ENCODE measurements around the gene BNC2. TPM values are rescaled to one million over a fixed set of nuclear protein-coding genes. Genes with fewer than 3 reads are reported as not detected.

Gene BNC2
- total RNA-seq, 1 experiment from 2014 or later, result not detected

DNA sequence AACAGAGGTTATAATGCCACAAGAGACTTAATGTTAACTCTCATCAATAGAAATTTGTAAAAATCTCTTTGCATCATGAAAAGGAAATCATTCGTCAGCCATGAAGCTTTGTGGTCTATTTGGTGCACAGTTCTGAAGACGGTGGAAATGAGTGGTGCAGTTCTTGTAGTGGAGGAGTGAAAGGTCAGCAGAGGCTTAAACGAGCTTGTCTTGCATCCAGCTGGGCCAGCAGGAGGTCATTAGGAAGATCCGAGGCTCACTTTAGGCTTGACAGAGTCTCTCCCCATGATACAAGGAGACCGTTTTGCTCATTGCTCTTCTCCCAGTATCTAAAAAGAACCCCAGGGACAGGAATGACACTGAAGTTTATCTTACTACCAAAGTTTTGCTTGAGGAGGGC is 440.8 kb downstream of the BNC2 start:
- DNase-seq, result no peak
- no peaks in the 10 kb centered on the region for H3K27me3 Mint-ChIP-seq (ENCODE audit: unreplicated experiment)
- no TSS peak for BruUV-seq (replicated peaks)
- no peak overlapping the region for H3K4me3 Mint-ChIP-seq (ENCODE audit: low read depth, unreplicated experiment)
- no peaks in the 10 kb centered on the region for H3K4me1 Mint-ChIP-seq (ENCODE audit: low read depth, unreplicated experiment)
- intact Hi-C loops (cut with micrococcal nuclease; ENCODE audit: unreplicated experiment), result no loop called here
- TF ChIP-seq, protein P1, sequence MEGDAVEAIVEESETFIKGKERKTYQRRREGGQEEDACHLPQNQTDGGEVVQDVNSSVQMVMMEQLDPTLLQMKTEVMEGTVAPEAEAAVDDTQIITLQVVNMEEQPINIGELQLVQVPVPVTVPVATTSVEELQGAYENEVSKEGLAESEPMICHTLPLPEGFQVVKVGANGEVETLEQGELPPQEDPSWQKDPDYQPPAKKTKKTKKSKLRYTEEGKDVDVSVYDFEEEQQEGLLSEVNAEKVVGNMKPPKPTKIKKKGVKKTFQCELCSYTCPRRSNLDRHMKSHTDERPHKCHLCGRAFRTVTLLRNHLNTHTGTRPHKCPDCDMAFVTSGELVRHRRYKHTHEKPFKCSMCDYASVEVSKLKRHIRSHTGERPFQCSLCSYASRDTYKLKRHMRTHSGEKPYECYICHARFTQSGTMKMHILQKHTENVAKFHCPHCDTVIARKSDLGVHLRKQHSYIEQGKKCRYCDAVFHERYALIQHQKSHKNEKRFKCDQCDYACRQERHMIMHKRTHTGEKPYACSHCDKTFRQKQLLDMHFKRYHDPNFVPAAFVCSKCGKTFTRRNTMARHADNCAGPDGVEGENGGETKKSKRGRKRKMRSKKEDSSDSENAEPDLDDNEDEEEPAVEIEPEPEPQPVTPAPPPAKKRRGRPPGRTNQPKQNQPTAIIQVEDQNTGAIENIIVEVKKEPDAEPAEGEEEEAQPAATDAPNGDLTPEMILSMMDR (IDR thresholded peaks at IDR 0.05; ENCODE audit: unreplicated experiment), result no peak
- CTCF ChIA-PET, result no interaction called here
- H3K27ac Mint-ChIP-seq (ENCODE audit: unreplicated experiment), result no peak overlapping the region
- H3K9me3 Mint-ChIP-seq (ENCODE audit: low read depth, unreplicated experiment), result no peaks in the 10 kb centered on the region
- H3K36me3 Mint-ChIP-seq (ENCODE audit: insufficient read depth, unreplicated experiment), result no peaks in the 10 kb centered on the region

DNA sequence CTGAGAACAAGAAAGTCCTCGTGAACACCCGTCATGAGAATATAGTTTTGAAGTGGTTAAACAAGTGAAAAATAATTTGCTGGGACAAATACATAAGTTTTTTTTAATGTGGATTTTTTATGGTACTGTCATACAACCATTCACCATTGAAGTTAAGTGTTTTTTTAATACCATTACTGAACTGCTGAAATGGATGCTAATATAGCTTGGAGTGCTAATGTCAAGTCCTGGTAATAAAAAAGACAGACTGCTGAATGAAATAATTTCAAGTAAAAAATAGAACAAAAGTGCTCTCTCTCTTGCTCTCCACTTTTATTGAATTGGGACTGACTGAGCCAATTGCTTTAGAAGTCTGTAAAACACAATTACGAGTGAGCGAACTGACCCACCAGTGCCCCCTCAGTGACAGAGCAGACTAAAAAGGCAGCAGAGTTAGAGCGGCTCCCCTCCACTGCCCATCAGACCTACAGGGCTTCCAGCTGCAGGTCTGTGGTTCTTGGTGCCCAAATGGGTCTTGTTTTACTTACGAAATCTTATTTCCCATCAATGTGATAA is 442.5 kb downstream of the BNC2 start:
- intact Hi-C loops (cut with micrococcal nuclease; ENCODE audit: unreplicated experiment), result no loop called here
- H3K27me3 Mint-ChIP-seq (ENCODE audit: unreplicated experiment), result no peaks in the 10 kb centered on the region
- no peak for DNase-seq
- CTCF ChIA-PET, result no interaction called here
- H3K9me3 Mint-ChIP-seq (ENCODE audit: low read depth, unreplicated experiment), result no peaks in the 10 kb centered on the region
- H3K27ac Mint-ChIP-seq (ENCODE audit: unreplicated experiment), result no peak overlapping the region
- H3K4me3 Mint-ChIP-seq (ENCODE audit: low read depth, unreplicated experiment), result no peak overlapping the region
- no TSS peak for BruUV-seq (replicated peaks)
- TF ChIP-seq, protein P1 (IDR thresholded peaks at IDR 0.05; ENCODE audit: unreplicated experiment), result no peak
- no peaks in the 10 kb centered on the region for H3K4me1 Mint-ChIP-seq (ENCODE audit: low read depth, unreplicated experiment)
- no peaks in the 10 kb centered on the region for H3K36me3 Mint-ChIP-seq (ENCODE audit: insufficient read depth, unreplicated experiment)

DNA sequence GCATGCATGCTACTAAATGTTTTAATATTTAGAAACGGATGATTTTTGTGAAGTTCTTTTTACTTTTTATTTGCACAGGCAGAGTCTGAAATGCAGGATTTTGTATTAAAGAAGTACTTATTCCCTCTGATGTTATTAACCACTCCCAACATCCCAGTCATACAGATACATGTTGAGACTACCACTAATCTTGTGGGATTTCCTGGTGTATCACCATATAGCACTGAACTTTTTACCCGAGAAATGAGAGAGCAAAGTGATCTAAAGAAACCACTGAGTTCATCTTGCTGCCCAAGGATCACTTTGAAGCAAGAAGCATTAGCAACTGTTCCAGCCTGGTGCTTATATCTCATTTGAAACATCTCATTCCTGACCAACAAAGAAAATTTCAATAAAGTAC is 443.8 kb downstream of the BNC2 start:
- Mint-ChIP-seq H3K27ac (ENCODE audit: unreplicated experiment) (no peak overlapping the region), H3K4me1 (ENCODE audit: low read depth, unreplicated experiment) (no peaks in the 10 kb centered on the region), H3K27me3 (ENCODE audit: unreplicated experiment) (no peaks in the 10 kb centered on the region), H3K36me3 (ENCODE audit: insufficient read depth, unreplicated experiment) (no peaks in the 10 kb centered on the region), H3K9me3 (ENCODE audit: low read depth, unreplicated experiment) (no peaks in the 10 kb centered on the region), H3K4me3 (ENCODE audit: low read depth, unreplicated experiment) (no peak overlapping the region)
- CTCF ChIA-PET, result no interaction called here
- TF ChIP-seq, protein P1 (IDR thresholded peaks at IDR 0.05; ENCODE audit: unreplicated experiment), result no peak
- no peak for DNase-seq
- intact Hi-C loops (cut with micrococcal nuclease; ENCODE audit: unreplicated experiment), result no loop called here
- no TSS peak for BruUV-seq (replicated peaks)

DNA sequence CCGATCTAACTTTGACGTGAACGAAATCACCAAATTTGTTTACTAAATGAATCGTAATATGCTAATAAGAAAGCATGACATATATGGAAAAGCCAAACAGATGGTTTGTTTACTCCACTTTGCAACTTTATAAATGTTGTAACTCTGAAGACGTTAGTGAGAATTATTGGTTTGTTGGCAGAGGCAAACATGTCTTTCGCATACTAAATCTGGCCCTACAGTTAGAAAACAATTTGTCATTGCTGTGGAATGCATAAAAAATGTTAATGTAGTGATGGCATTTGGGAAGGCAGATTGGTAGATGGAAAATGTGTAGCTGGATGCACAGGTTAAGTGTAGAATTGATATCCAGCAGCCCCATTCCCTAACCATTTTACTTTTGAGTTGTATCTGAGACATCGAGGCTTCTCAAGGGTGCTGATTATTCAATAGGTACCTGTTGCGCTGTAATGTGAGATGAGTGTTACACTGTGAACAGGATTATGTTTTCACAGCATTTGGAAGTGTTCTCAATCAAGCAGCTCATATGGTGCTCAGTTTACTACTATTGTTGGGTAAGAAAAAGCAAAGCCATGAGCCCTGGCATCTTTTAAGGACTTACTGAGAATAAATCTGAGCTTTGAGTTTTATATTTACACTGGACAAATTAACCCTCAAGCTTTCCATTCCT is 444.8 kb downstream of the BNC2 start:
- H3K27me3 Mint-ChIP-seq (ENCODE audit: unreplicated experiment), result no peaks in the 10 kb centered on the region
- TF ChIP-seq, protein P1 (IDR thresholded peaks at IDR 0.05; ENCODE audit: unreplicated experiment), result no peak
- CTCF ChIA-PET, result interaction anchor here (0.7 kb wide), 1 partner anchor 27 kb away, joined by 3 read pairs; no protein-coding TSS in a partner anchor
- DNase-seq, result no peak
- no peaks in the 10 kb centered on the region for H3K9me3 Mint-ChIP-seq (ENCODE audit: low read depth, unreplicated experiment)
- no peak overlapping the region for H3K27ac Mint-ChIP-seq (ENCODE audit: unreplicated experiment)
- intact Hi-C loops (cut with micrococcal nuclease; ENCODE audit: unreplicated experiment), result no loop called here
- H3K4me1 Mint-ChIP-seq (ENCODE audit: low read depth, unreplicated experiment), result no peaks in the 10 kb centered on the region
- BruUV-seq (replicated peaks), result no TSS peak
- no peak overlapping the region for H3K4me3 Mint-ChIP-seq (ENCODE audit: low read depth, unreplicated experiment)
- H3K36me3 Mint-ChIP-seq (ENCODE audit: insufficient read depth, unreplicated experiment), result no peaks in the 10 kb centered on the region

Measured in Calu3 (cell line).